HEK293 (cell line): ENCODE results near the gene BICRA.

Source experiments
- EGR2 ChIP-seq: fragments of 450-650 bp; formaldehyde crosslinking; IDR thresholded peaks from 2 replicates; pipeline ENCODE4 v1.5.1; 2016; ENCODE audit warnings: low read depth, missing biosample characterization, missing genetic modification characterization
- FEZF1 ChIP-seq: fragments of 450-650 bp; formaldehyde crosslinking; IDR thresholded peaks from 2 replicates; pipeline ENCODE4 v1.5.1; 2016; ENCODE audit warnings: missing biosample characterization, missing genetic modification characterization
- HOXD13 ChIP-seq: sonication (generic); formaldehyde crosslinking; IDR thresholded peaks from 2 replicates; pipeline ENCODE4 v1.8.0; 2022; ENCODE audit warnings: missing genetic modification reagents, borderline replicate concordance
- KLF10 ChIP-seq: fragments of 450-650 bp; IDR thresholded peaks from 2 replicates; pipeline ENCODE4 v1.5.1; 2018; ENCODE audit warnings: missing biosample characterization, mild to moderate bottlenecking, missing genetic modification characterization
- KLF8 ChIP-seq: fragments of 450-650 bp; formaldehyde crosslinking; IDR thresholded peaks from 2 replicates; pipeline ENCODE4 v1.5.1; 2016; ENCODE audit warnings: missing biosample characterization, missing genetic modification characterization
- PRDM1 ChIP-seq: fragments of 450-650 bp; formaldehyde crosslinking; IDR thresholded peaks from 2 replicates; pipeline ENCODE4; 2016; ENCODE audit warnings: missing biosample characterization, missing genetic modification characterization
- SCRT2 ChIP-seq: fragments of 450-650 bp; formaldehyde crosslinking; IDR thresholded peaks from 2 replicates; pipeline ENCODE4 v1.5.1; 2016; ENCODE audit warnings: missing biosample characterization, missing genetic modification characterization
- SP7 ChIP-seq: fragments of 450-650 bp; formaldehyde crosslinking; IDR thresholded peaks from 2 replicates; pipeline ENCODE4 v1.5.1; 2016; ENCODE audit warnings: missing biosample characterization, missing genetic modification characterization
- WT1 ChIP-seq: fragments of 450-650 bp; formaldehyde crosslinking; IDR thresholded peaks from 2 replicates; pipeline ENCODE4 v1.5.1; 2016; ENCODE audit warnings: missing biosample characterization, missing genetic modification characterization
- ZBTB21 ChIP-seq: fragments of 450-650 bp; formaldehyde crosslinking; IDR thresholded peaks from 2 replicates; pipeline ENCODE4 v1.5.1; 2017; ENCODE audit warnings: missing biosample characterization, missing genetic modification characterization
- ZBTB7A ChIP-seq: fragments of 450-650 bp; formaldehyde crosslinking; IDR thresholded peaks from 2 replicates; pipeline ENCODE4 v1.5.1; 2016; ENCODE audit warnings: low read depth, missing biosample characterization, missing genetic modification characterization
- ZBTB8A ChIP-seq: fragments of 450-650 bp; formaldehyde crosslinking; IDR thresholded peaks from 2 replicates; pipeline ENCODE4 v1.5.1; 2016; ENCODE audit warnings: missing biosample characterization, missing genetic modification characterization
- ZFP41 ChIP-seq: fragments of 450-650 bp; formaldehyde crosslinking; IDR thresholded peaks from 2 replicates; pipeline ENCODE4 v1.5.1; 2016; ENCODE audit warnings: missing biosample characterization, missing genetic modification characterization, borderline replicate concordance
- ZNF157 ChIP-seq: fragments of 450-650 bp; formaldehyde crosslinking; IDR thresholded peaks from 2 replicates; pipeline ENCODE4 v1.5.1; 2016; ENCODE audit warnings: missing biosample characterization, missing genetic modification characterization
- ZNF214 ChIP-seq: fragments of 450-650 bp; formaldehyde crosslinking; IDR thresholded peaks from 2 replicates; pipeline ENCODE4 v1.5.1; 2017; ENCODE audit warnings: missing biosample characterization, mild to moderate bottlenecking, missing genetic modification characterization, borderline replicate concordance
- ZNF239 ChIP-seq: fragments of 450-650 bp; formaldehyde crosslinking; IDR thresholded peaks from 2 replicates; pipeline ENCODE4 v1.5.1; 2016; ENCODE audit warnings: missing biosample characterization, missing genetic modification characterization
- ZNF324 ChIP-seq: fragments of 450-650 bp; formaldehyde crosslinking; IDR thresholded peaks from 2 replicates; pipeline ENCODE4 v1.5.1; 2016; ENCODE audit warnings: missing biosample characterization, missing genetic modification characterization
- ZNF366 ChIP-seq: fragments of 450-650 bp; formaldehyde crosslinking; conservative IDR thresholded peaks from 2 replicates; pipeline ENCODE4 v1.5.1; 2016; ENCODE audit warnings: missing biosample characterization, missing genetic modification characterization
- ZNF394 ChIP-seq: fragments of 450-650 bp; formaldehyde crosslinking; IDR thresholded peaks from 2 replicates; pipeline ENCODE4 v1.5.1; 2016; ENCODE audit warnings: missing biosample characterization, missing genetic modification characterization, mild to moderate bottlenecking, moderate library complexity, borderline replicate concordance
- ZNF423 ChIP-seq: fragments of 450-650 bp; formaldehyde crosslinking; IDR thresholded peaks from 2 replicates; pipeline ENCODE4 v1.5.1; 2016; ENCODE audit warnings: missing biosample characterization, missing genetic modification characterization
- ZNF561 ChIP-seq: fragments of 450-650 bp; IDR thresholded peaks from 2 replicates; pipeline ENCODE4 v1.5.1; 2018; ENCODE audit warnings: missing biosample characterization, missing genetic modification characterization, borderline replicate concordance
- ZNF600 ChIP-seq: fragments of 450-650 bp; formaldehyde crosslinking; IDR thresholded peaks from 2 replicates; pipeline ENCODE4 v1.5.1; 2016; ENCODE audit warnings: missing biosample characterization, missing genetic modification characterization
- ZNF660 ChIP-seq: fragments of 450-650 bp; IDR thresholded peaks from 2 replicates; pipeline ENCODE4 v1.5.1; 2018; ENCODE audit warnings: missing biosample characterization, mild to moderate bottlenecking, missing genetic modification characterization
- ZNF701 ChIP-seq: fragments of 450-650 bp; formaldehyde crosslinking; IDR thresholded peaks from 2 replicates; pipeline ENCODE4 v1.5.1; 2016; ENCODE audit warnings: missing biosample characterization, missing genetic modification characterization
- ZNF76 ChIP-seq: fragments of 450-650 bp; formaldehyde crosslinking; IDR thresholded peaks from 2 replicates; pipeline ENCODE4; 2016; ENCODE audit warnings: low read depth, missing biosample characterization, missing genetic modification characterization, borderline replicate concordance
- ZSCAN23 ChIP-seq: fragments of 450-650 bp; formaldehyde crosslinking; IDR thresholded peaks from 2 replicates; pipeline ENCODE4 v1.5.1; 2016; ENCODE audit warnings: missing biosample characterization, missing genetic modification characterization
- TF ChIP-seq, protein P1 (sequence below): fragments of 450-650 bp; formaldehyde crosslinking; IDR thresholded peaks from 2 replicates; pipeline ENCODE4 v1.5.1; 2016; ENCODE audit warnings: missing biosample characterization, missing genetic modification characterization
- TF ChIP-seq, protein P2 (sequence below): IDR thresholded peaks from 2 replicates; pipeline ENCODE4 v1.6.1; 2011; ENCODE audit warnings: mild to moderate bottlenecking, low read depth, low read length, borderline replicate concordance
- TF ChIP-seq, protein P3 (sequence below): fragments of 450-650 bp; formaldehyde crosslinking; IDR thresholded peaks from 2 replicates; pipeline ENCODE4 v1.5.1; 2016; ENCODE audit warnings: missing biosample characterization, missing genetic modification characterization, borderline replicate concordance
- TF ChIP-seq, protein P4 (sequence below): fragments of 450-650 bp; formaldehyde crosslinking; IDR thresholded peaks from 2 replicates; pipeline ENCODE4 v1.5.1; 2016; ENCODE audit warnings: missing biosample characterization, missing genetic modification characterization

The BICRA gene

DNA sequence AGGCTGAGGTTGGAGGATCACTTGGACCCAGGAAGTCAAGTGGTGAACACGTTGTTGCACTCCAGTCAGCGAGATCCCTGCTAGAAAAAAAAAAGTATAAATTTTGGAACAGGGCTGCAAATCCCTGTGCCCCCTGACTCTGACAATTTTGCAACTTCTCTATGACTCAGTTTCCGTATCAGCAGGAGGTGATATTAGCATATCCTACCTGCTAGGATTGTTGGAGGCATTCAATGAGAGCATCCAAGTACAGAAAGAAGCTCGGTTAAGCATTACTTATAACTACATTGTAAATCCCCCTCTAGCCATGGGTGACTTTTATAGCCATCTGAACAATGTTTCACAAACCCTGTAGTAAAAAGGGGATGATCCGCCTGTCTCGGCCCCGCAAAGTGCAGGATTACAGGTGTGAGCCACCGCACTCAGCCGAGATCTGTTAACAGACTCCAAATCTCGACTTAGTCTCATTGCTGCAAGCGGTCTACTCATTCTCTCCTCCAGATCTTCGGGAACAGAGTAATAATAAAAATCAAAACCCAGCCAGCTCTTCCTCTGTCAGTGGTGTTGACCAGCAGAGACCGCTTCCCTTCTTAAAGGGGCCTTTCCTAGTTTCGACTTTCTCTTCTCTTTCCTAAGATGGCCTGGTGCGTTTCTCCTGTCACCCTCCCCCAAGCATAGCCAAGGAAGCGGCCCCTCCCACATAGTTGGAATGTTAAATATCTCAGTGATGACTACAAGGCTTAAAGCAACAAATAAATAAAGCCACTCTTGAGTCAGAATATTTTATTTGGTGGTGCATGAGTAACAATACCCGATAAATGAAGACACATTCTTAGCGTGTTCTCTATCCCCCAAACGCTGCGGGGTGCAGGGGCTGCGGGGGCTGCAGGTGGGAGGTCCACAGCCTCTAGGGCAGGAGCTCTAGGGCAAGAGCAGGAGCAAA is 10.3 kb upstream of the BICRA start (continued):
- TF ChIP-seq, protein P1, sequence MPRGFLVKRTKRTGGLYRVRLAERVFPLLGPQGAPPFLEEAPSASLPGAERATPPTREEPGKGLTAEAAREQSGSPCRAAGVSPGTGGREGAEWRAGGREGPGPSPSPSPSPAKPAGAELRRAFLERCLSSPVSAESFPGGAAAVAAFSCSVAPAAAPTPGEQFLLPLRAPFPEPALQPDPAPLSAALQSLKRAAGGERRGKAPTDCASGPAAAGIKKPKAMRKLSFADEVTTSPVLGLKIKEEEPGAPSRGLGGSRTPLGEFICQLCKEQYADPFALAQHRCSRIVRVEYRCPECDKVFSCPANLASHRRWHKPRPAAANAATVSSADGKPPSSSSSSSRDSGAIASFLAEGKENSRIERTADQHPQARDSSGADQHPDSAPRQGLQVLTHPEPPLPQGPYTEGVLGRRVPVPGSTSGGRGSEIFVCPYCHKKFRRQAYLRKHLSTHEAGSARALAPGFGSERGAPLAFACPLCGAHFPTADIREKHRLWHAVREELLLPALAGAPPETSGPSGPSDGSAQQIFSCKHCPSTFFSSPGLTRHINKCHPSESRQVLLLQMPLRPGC (tag by site-specific recombination), result 0 out of 2 replicates have a peak, but pooled peaks have one; percentile 36
- TF ChIP-seq ZNF239 (tag by site-specific recombination) (no peak), ZSCAN23 (no peak), ZNF561 (tag by site-specific recombination) (0 out of 2 replicates have a peak, but pooled peaks have one; percentile 11), ZFP41 (tag by site-specific recombination) (no peak), ZNF701 (tag by site-specific recombination) (no peak), ZNF394 (tag by site-specific recombination) (no peak), ZNF214 (tag by site-specific recombination) (no peak), SP7 (peak; percentile 35; the same call in 1 of the 2 replicates), ZNF76 (tag by site-specific recombination) (no peak), PRDM1 (tag by site-specific recombination) (peak; percentile 86), ZNF660 (tag by site-specific recombination) (0 out of 2 replicates have a peak, but pooled peaks have one; percentile 42), KLF10 (peak; percentile 87), EGR2 (peak; percentile 79), ZBTB21 (no peak), FEZF1 (tag by site-specific recombination) (0 out of 2 replicates have a peak, but pooled peaks have one; percentile 6), ZNF423 (tag by site-specific recombination) (no peak), WT1 (tag by site-specific recombination) (no peak), ZNF366 (peak; percentile 71), KLF8 (tag by site-specific recombination) (peak; percentile 70; the same call in 1 of the 2 replicates), ZNF157 (tag by site-specific recombination) (no peak), ZNF324 (tag by site-specific recombination) (no peak), ZNF600 (tag by site-specific recombination) (no peak), ZBTB7A (tag by site-specific recombination) (no peak), SCRT2 (tag by site-specific recombination) (peak; percentile 28; the same call in 1 of the 2 replicates), HOXD13 (no peak), ZBTB8A (tag by site-specific recombination) (no peak)
- TF ChIP-seq, protein P2, sequence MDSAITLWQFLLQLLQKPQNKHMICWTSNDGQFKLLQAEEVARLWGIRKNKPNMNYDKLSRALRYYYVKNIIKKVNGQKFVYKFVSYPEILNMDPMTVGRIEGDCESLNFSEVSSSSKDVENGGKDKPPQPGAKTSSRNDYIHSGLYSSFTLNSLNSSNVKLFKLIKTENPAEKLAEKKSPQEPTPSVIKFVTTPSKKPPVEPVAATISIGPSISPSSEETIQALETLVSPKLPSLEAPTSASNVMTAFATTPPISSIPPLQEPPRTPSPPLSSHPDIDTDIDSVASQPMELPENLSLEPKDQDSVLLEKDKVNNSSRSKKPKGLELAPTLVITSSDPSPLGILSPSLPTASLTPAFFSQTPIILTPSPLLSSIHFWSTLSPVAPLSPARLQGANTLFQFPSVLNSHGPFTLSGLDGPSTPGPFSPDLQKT, result no peak
- TF ChIP-seq, protein P3, sequence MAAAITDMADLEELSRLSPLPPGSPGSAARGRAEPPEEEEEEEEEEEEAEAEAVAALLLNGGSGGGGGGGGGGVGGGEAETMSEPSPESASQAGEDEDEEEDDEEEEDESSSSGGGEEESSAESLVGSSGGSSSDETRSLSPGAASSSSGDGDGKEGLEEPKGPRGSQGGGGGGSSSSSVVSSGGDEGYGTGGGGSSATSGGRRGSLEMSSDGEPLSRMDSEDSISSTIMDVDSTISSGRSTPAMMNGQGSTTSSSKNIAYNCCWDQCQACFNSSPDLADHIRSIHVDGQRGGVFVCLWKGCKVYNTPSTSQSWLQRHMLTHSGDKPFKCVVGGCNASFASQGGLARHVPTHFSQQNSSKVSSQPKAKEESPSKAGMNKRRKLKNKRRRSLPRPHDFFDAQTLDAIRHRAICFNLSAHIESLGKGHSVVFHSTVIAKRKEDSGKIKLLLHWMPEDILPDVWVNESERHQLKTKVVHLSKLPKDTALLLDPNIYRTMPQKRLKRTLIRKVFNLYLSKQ (tag by site-specific recombination), result no peak
- TF ChIP-seq, protein P4, sequence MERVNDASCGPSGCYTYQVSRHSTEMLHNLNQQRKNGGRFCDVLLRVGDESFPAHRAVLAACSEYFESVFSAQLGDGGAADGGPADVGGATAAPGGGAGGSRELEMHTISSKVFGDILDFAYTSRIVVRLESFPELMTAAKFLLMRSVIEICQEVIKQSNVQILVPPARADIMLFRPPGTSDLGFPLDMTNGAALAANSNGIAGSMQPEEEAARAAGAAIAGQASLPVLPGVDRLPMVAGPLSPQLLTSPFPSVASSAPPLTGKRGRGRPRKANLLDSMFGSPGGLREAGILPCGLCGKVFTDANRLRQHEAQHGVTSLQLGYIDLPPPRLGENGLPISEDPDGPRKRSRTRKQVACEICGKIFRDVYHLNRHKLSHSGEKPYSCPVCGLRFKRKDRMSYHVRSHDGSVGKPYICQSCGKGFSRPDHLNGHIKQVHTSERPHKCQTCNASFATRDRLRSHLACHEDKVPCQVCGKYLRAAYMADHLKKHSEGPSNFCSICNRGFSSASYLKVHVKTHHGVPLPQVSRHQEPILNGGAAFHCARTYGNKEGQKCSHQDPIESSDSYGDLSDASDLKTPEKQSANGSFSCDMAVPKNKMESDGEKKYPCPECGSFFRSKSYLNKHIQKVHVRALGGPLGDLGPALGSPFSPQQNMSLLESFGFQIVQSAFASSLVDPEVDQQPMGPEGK (tag by site-specific recombination), result peak; percentile 59; the same call in 1 of the 2 replicates
